C4-2B (cell line): ENCODE data around the gene FAM13A.

Experiments
- CTCF ChIP-seq: fragments of 450-650 bp; conservative IDR thresholded peaks from 2 replicates; pipeline ENCODE4 v1.5.1; 2017; ENCODE audit warnings: mild to moderate bottlenecking
- ZFX ChIP-seq: fragments of 450-650 bp; IDR thresholded peaks from 2 replicates; pipeline ENCODE4 v1.6.1; 2017

GRCh38 chr4:88705805-88706492 is 351.0 kb downstream of the FAM13A start:
- TF ChIP-seq CTCF: no peak
- TF ChIP-seq ZFX: no peak
